Common myeloid progenitor, CD34-positive (primary cell): ENCODE measurements around the gene PPP1R2C.

ENCODE experiments used
- CTCF ChIA-PET: fragments of 350-600 bp; sonication (Branson Sonifier 250); formaldehyde crosslinking; loops from one replicate; lab custom pipeline; 2021; ENCODE audit warnings: antibody characterized with exemption; lab: Charles Lee
- POLR2A ChIA-PET: fragments of 350-600 bp; sonication (Branson Sonifier 250); formaldehyde crosslinking; loops from one replicate; lab custom pipeline; 2021; ENCODE audit warnings: antibody characterized with exemption; lab: Charles Lee
- DNase-seq, 3 donors: peaks; one replicate each; pipeline versions ENCODE4 v3.0.0 to v3.0.0-alpha.2; 2013
- H3K27ac ChIP-seq, 2 experiments: 1 replicate in 1 of 2; 2 replicates in 1 of 2; pipeline ENCODE4 v1.7.0; 2013; ENCODE audit warnings: inconsistent platforms in 2 of 2, low read length in 2 of 2, mild to moderate bottlenecking in 2 of 2, low read depth in 1 of 2, moderate library complexity in 1 of 2; ENCODE audit not compliant: severe bottlenecking in 2 of 2, insufficient read depth in 1 of 2, poor library complexity in 1 of 2
- H3K27me3 ChIP-seq, 5 experiments: replicated peaks in 2 of 5; 1 replicate in 3 of 5; 2 replicates in 2 of 5; pipeline versions ENCODE4 v1.6.1 to v1.7.0; 2013; ENCODE audit warnings: low read length in 4 of 5, mild to moderate bottlenecking in 2 of 5, moderate library complexity in 2 of 5, inconsistent platforms in 1 of 5; ENCODE audit not compliant: insufficient read depth in 5 of 5, control insufficient read depth in 4 of 5
- H3K36me3 ChIP-seq, 4 experiments: 1 replicate in 2 of 4; 2 replicates in 2 of 4; pipeline versions ENCODE4 v1.6.1 to v1.7.0; 2013; ENCODE audit warnings: low read length in 3 of 4, control low read depth in 1 of 4, mild to moderate bottlenecking in 1 of 4; ENCODE audit not compliant: control insufficient read depth in 4 of 4, insufficient read depth in 4 of 4
- H3K4me1 ChIP-seq, 4 experiments: 1 replicate in 3 of 4; 2 replicates in 1 of 4; pipeline versions ENCODE4 v1.6.1 to v1.7.1; 2013; ENCODE audit warnings: low read length in 3 of 4, mild to moderate bottlenecking in 3 of 4, control low read depth in 1 of 4, inconsistent platforms in 1 of 4, moderate library complexity in 1 of 4; ENCODE audit not compliant: control insufficient read depth in 4 of 4, insufficient read depth in 4 of 4; ENCODE audit errors: control extremely low read depth in 1 of 4
- H3K4me3 ChIP-seq, 7 experiments: 1 replicate in 4 of 7; 2 replicates in 3 of 7; pipeline versions ENCODE4 v1.5.1 to v1.7.0; 2013; ENCODE audit warnings: mild to moderate bottlenecking in 7 of 7, low read length in 6 of 7, moderate library complexity in 6 of 7, inconsistent platforms in 2 of 7, low read depth in 2 of 7, control low read depth in 1 of 7; ENCODE audit not compliant: insufficient read depth in 4 of 7, control insufficient read depth in 1 of 7; ENCODE audit errors: extremely low read depth in 1 of 7
- H3K9me3 ChIP-seq, 5 experiments: 1 replicate in 4 of 5; 2 replicates in 1 of 5; pipeline versions ENCODE4 v1.6.1 to v1.7.1; 2013; ENCODE audit warnings: low read length in 4 of 5, mild to moderate bottlenecking in 2 of 5, inconsistent platforms in 1 of 5, low read depth in 1 of 5, moderate library complexity in 1 of 5; ENCODE audit not compliant: control insufficient read depth in 4 of 5, insufficient read depth in 2 of 5; ENCODE audit errors: control extremely low read depth in 1 of 5
- WGBS: methylation state at CpG from one replicate; pipeline ENCODE4 v1.1.5; 2013; ENCODE audit not compliant: insufficient coverage; 5-methylcytosine and 5-hydroxymethylcytosine counted together

Gene PPP1R2C

GRCh38 chrX:42807393-42807792 lies 29.4 kb upstream of the PPP1R2C start:
- H3K36me3 ChIP-seq = no peaks in the 10 kb centered on the region
- no peaks in the 10 kb centered on the region for H3K9me3 ChIP-seq
- CTCF ChIA-PET = no interaction called here
- no peaks in the 10 kb centered on the region for H3K4me1 ChIP-seq
- no CpG with 5 or more reads among the region's 1 CpG for WGBS
- H3K27ac ChIP-seq = no peak overlapping the region
- no peak for DNase-seq
- H3K27me3 ChIP-seq = no peaks in the 10 kb centered on the region
- no peak overlapping the region for H3K4me3 ChIP-seq
- POLR2A ChIA-PET = no interaction called here

GRCh38 chrX:42804524-42804923 lies 26.6 kb upstream of the PPP1R2C start:
- CTCF ChIA-PET = interaction anchor here (1.1 kb wide), 1 partner anchor 28 kb away, joined by 3 read pairs; no protein-coding TSS in a partner anchor
- H3K27ac ChIP-seq = no peak overlapping the region
- DNase-seq = no peak
- no peak overlapping the region for H3K4me3 ChIP-seq
- H3K9me3 ChIP-seq = no peaks in the 10 kb centered on the region
- no peaks in the 10 kb centered on the region for H3K36me3 ChIP-seq
- WGBS = 57% methylated on average over 1 of the region's 2 CpGs
- no peaks in the 10 kb centered on the region for H3K4me1 ChIP-seq
- no peaks in the 10 kb centered on the region for H3K27me3 ChIP-seq
- POLR2A ChIA-PET = no interaction called here

- H3K4me1 ChIP-seq = no peaks in the 10 kb centered on the region
- CTCF ChIA-PET = interaction anchor here (0.6 kb wide), 1 partner anchor 1447 kb away, joined by 3 read pairs; no protein-coding TSS in a partner anchor
- H3K27ac ChIP-seq = no peak overlapping the region
- H3K4me3 ChIP-seq = no peak overlapping the region
- DNase-seq = no peak
- H3K9me3 ChIP-seq = peaks cover 0 to 2% (median 0%) of the 10 kb centered on the region in 5 experiments
- H3K36me3 ChIP-seq = no peaks in the 10 kb centered on the region
- no peaks in the 10 kb centered on the region for H3K27me3 ChIP-seq
- no CpG with 5 or more reads among the region's 2 CpGs for WGBS
- POLR2A ChIA-PET = no interaction called here
Observed at GRCh38 chrX:42803320-42803719, 25.4 kb upstream of the PPP1R2C start.

- ChIA-PET CTCF (no interaction called here), POLR2A (no interaction called here)
- no peak for DNase-seq
- 96% methylated on average over 5 of the region's 9 CpGs for WGBS
- Histone ChIP-seq H3K4me1 (no peaks in the 10 kb centered on the region), H3K36me3 (no peaks in the 10 kb centered on the region), H3K27ac (no peak overlapping the region), H3K4me3 (no peak overlapping the region), H3K9me3 (peaks cover 0 to 2% (median 0%) of the 10 kb centered on the region in 5 experiments), H3K27me3 (no peaks in the 10 kb centered on the region)
Observed at GRCh38 chrX:42797651-42798269, 19.8 kb upstream of the PPP1R2C start.

- Histone ChIP-seq H3K4me3 (no peak overlapping the region), H3K27ac (no peak overlapping the region), H3K4me1 (no peaks in the 10 kb centered on the region), H3K9me3 (peaks cover 0 to 3% (median 0%) of the 10 kb centered on the region in 5 experiments), H3K36me3 (no peaks in the 10 kb centered on the region), H3K27me3 (peaks cover 0 to 1% (median 0%) of the 10 kb centered on the region in 5 experiments)
- ChIA-PET POLR2A (no interaction called here), CTCF (no interaction called here)
- no peak for DNase-seq
Observed at GRCh38 chrX:42783451-42783850, 5.5 kb upstream of the PPP1R2C start.

- CTCF ChIA-PET = no interaction called here
- H3K9me3 ChIP-seq = peaks cover 0 to 8% (median 0%) of the 10 kb centered on the region in 5 experiments
- no peaks in the 10 kb centered on the region for H3K36me3 ChIP-seq
- WGBS = 30% methylated on average over 3 of the region's 3 CpGs
- no peak overlapping the region for H3K27ac ChIP-seq
- POLR2A ChIA-PET = no interaction called here
- H3K4me3 ChIP-seq = no peak overlapping the region
- DNase-seq = peak; percentile 1 to 80 (median 68)
- peaks cover 0 to 10% (median 0%) of the 10 kb centered on the region in 5 experiments for H3K27me3 ChIP-seq
- H3K4me1 ChIP-seq = peaks cover 0 to 6% (median 0%) of the 10 kb centered on the region in 4 experiments
Observed at GRCh38 chrX:42776195-42776594, 1.8 kb downstream of the PPP1R2C start.

GRCh38 chrX:42772874-42773273 lies 5.1 kb downstream of the PPP1R2C start:
- ChIA-PET CTCF (no interaction called here), POLR2A (no interaction called here)
- Histone ChIP-seq H3K27ac (no peak overlapping the region), H3K4me1 (peaks cover 0 to 6% (median 0%) of the 10 kb centered on the region in 4 experiments), H3K27me3 (peaks cover 0 to 3% (median 0%) of the 10 kb centered on the region in 5 experiments), H3K9me3 (peaks cover 0 to 2% (median 0%) of the 10 kb centered on the region in 5 experiments), H3K36me3 (no peaks in the 10 kb centered on the region), H3K4me3 (no peak overlapping the region)
- WGBS = 89% methylated on average over 2 of the region's 2 CpGs
- no peak for DNase-seq
